Activated CD8-positive, alpha-beta T cell treated with anti-CD3 and anti-CD28 coated beads for 36 hours (primary cell): ENCODE data around the gene SMPD3. TPM values are rescaled to one million over a fixed set of nuclear protein-coding genes. Genes with fewer than 3 reads are reported as not detected.

ENCODE experiments used
- ATAC-seq: fragments of 200-7000 bp; cut with Tn5 transposase; one replicate; pipeline ENCODE4 v1.10.0; 2021; ENCODE audit warnings: mild to moderate bottlenecking, moderate library complexity
- CTCF ChIA-PET: fragments of 350-600 bp; sonication (Branson Sonifier 250); formaldehyde crosslinking; loops from one replicate; lab custom pipeline; 2021; ENCODE audit warnings: antibody characterized with exemption; lab: Charles Lee
- POLR2A ChIA-PET: fragments of 350-600 bp; sonication (Branson Sonifier 250); formaldehyde crosslinking; loops from one replicate; lab custom pipeline; 2021; ENCODE audit warnings: antibody characterized with exemption; lab: Charles Lee
- DNase-seq: peaks from one replicate; pipeline ENCODE4 v3.0.0-alpha.2; 2020
- H3K27ac Mint-ChIP-seq: one replicate; pipeline ENCODE4 v1.8.0; 2021; ENCODE audit warnings: mild to moderate bottlenecking, mixed read lengths
- H3K27me3 Mint-ChIP-seq: one replicate; pipeline ENCODE4 v1.8.0; 2021; ENCODE audit warnings: mixed read lengths
- H3K36me3 Mint-ChIP-seq: one replicate; pipeline ENCODE4 v1.8.0; 2021; ENCODE audit warnings: low read depth, mixed read lengths
- H3K4me1 Mint-ChIP-seq: one replicate; pipeline ENCODE4 v1.8.0; 2021; ENCODE audit warnings: low read depth, mixed read lengths
- H3K4me3 Mint-ChIP-seq: one replicate; pipeline ENCODE4 v1.8.0; 2021; ENCODE audit warnings: mild to moderate bottlenecking, moderate library complexity, mixed read lengths
- H3K9me3 Mint-ChIP-seq: one replicate; pipeline ENCODE4 v1.8.0; 2021; ENCODE audit warnings: mixed read lengths
- CTCF ChIP-seq: fragments of 200-600 bp; IDR thresholded peaks from one replicate; pipeline ENCODE4 v1.8.0; 2022; ENCODE audit warnings: antibody characterized with exemption, mild to moderate bottlenecking
- intact Hi-C: fragments of 100-400 bp; cut with micrococcal nuclease; formaldehyde crosslinking; loops from one replicate; pipeline ENCODE4 v1.10.0; 2022
- total RNA-seq, 2 experiments: library from RNA; stranded (reverse); gene quantifications; one replicate each; pipeline ENCODE4 v1.2.3, GENCODE V29; 2021

SMPD3 gene
- total RNA-seq, 2 experiments from 2014 or later = 0.16 to 0.63 TPM

GRCh38 chr16:68367440-68367839 is 80.9 kb downstream of the SMPD3 start:
- ATAC-seq (no peak), DNase-seq (no peak)
- Mint-ChIP-seq H3K27ac (no peak overlapping the region), H3K27me3 (peaks cover 22% of the 10 kb centered on the region), H3K4me1 (peaks cover 38% of the 10 kb centered on the region), H3K4me3 (no peak overlapping the region), H3K9me3 (no peaks in the 10 kb centered on the region), H3K36me3 (no peaks in the 10 kb centered on the region)
- intact Hi-C loops = loop anchor here (10.0 kb wide), 1 partner anchor 137 kb away; no protein-coding TSS in a partner anchor
- ChIA-PET CTCF (interaction anchor here (0.6 to 4.9 kb wide), 8 partner anchors 10 to 154 kb away, joined by 3 to 28 read pairs (median 4); partner anchors contain the start of gene SLC7A6), POLR2A (interaction anchor here (0.5 kb wide), 1 partner anchor 12 kb away, joined by 3 read pairs; no protein-coding TSS in a partner anchor)
- no peak for TF ChIP-seq CTCF

- H3K36me3 Mint-ChIP-seq = no peaks in the 10 kb centered on the region
- peak; percentile 35 for ATAC-seq
- no peak overlapping the region for H3K27ac Mint-ChIP-seq
- intact Hi-C loops = loop anchor here (10.0 kb wide), 1 partner anchor 138 kb away; no protein-coding TSS in a partner anchor
- ChIA-PET POLR2A (interaction anchor here (0.5 to 1.3 kb wide), 2 partner anchors 11 to 12 kb away, joined by 3 to 6 read pairs; no protein-coding TSS in a partner anchor), CTCF (interaction anchor here (0.6 to 4.9 kb wide), 9 partner anchors 9 to 154 kb away, joined by 3 to 28 read pairs (median 6); no protein-coding TSS in a partner anchor)
- DNase-seq = peak; percentile 80
- H3K27me3 Mint-ChIP-seq = peaks cover 22% of the 10 kb centered on the region
- H3K4me1 Mint-ChIP-seq = peaks cover 38% of the 10 kb centered on the region
- no peak overlapping the region for H3K4me3 Mint-ChIP-seq
- no peaks in the 10 kb centered on the region for H3K9me3 Mint-ChIP-seq
- peak; percentile 73 for TF ChIP-seq CTCF
Measured at GRCh38 chr16:68367030-68367429, 81.3 kb downstream of the SMPD3 start.

GRCh38 chr16:68366062-68366461 is 82.2 kb downstream of the SMPD3 start:
- Mint-ChIP-seq H3K4me3 (no peak overlapping the region), H3K9me3 (no peaks in the 10 kb centered on the region), H3K4me1 (peaks cover 38% of the 10 kb centered on the region), H3K36me3 (no peaks in the 10 kb centered on the region), H3K27ac (no peak overlapping the region), H3K27me3 (peaks cover 22% of the 10 kb centered on the region)
- intact Hi-C loops = loop anchor here (10.0 kb wide), 1 partner anchor 139 kb away; no protein-coding TSS in a partner anchor
- DNase-seq (no peak), ATAC-seq (no peak)
- TF ChIP-seq CTCF = no peak
- ChIA-PET POLR2A (interaction anchor here (1.3 kb wide), 1 partner anchor 10 kb away, joined by 6 read pairs; no protein-coding TSS in a partner anchor), CTCF (interaction anchor here (0.9 to 4.9 kb wide), 7 partner anchors 9 to 145 kb away, joined by 3 to 28 read pairs (median 6); no protein-coding TSS in a partner anchor)

GRCh38 chr16:68365167-68365817 is 83.0 kb downstream of the SMPD3 start:
- H3K4me1 Mint-ChIP-seq = peaks cover 30% of the 10 kb centered on the region

More at GRCh38 chr16:68365167-68365817, 83.0 kb downstream of the SMPD3 start:
- CTCF ChIA-PET = interaction anchor here (1.1 to 4.9 kb wide), 9 partner anchors 8 to 146 kb away, joined by 3 to 28 read pairs (median 5); no protein-coding TSS in a partner anchor
- Mint-ChIP-seq H3K27me3 (peaks cover 22% of the 10 kb centered on the region), H3K27ac (no peak overlapping the region), H3K4me3 (no peak overlapping the region), H3K9me3 (no peaks in the 10 kb centered on the region), H3K36me3 (no peaks in the 10 kb centered on the region)
- ATAC-seq (no peak), DNase-seq (no peak)
- intact Hi-C loops = loop anchor here (10.0 kb wide), 1 partner anchor 140 kb away; no protein-coding TSS in a partner anchor
- no peak for TF ChIP-seq CTCF
- POLR2A ChIA-PET = no interaction called here
